Measurements from ENCODE around the gene HSPG2. TPM values are rescaled to one million over a fixed set of nuclear protein-coding genes. Genes with fewer than 3 reads are reported as not detected.

HSPG2 gene
- total RNA-seq, 1 donor from 2014 or later, result 197 TPM

DNA sequence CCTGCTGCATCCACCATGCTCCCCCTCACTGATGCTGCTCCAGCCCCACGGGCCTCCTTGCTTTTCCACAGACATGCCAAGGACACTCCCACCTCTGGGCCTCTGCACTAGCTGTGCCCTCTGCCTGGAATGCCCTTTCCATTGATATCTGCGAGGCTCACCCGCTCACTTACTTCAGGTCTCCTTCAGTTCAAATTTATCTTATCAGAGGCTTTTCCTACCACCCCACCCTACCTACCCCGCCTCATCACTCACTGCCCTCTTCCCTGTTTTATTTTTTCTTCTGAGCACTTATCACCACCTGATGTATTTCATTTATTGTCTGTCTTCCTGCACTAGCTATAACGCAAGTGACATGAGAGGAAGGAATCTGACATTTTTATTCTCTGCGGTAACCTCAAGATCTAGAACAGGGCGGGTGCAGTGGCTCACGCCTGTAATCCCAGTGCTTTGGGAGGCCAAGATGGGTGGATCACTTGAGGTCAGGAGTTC lies 7.0 kb downstream of the HSPG2 start:
- Mint-ChIP-seq H3K36me3 (ENCODE audit: unreplicated experiment) (peaks cover 4% of the 10 kb centered on the region), H3K27me3 (ENCODE audit: unreplicated experiment) (no peaks in the 10 kb centered on the region), H3K27ac (ENCODE audit: unreplicated experiment) (peak overlapping the region; percentile 81), H3K9me3 (ENCODE audit: unreplicated experiment) (no peaks in the 10 kb centered on the region), H3K4me3 (ENCODE audit: unreplicated experiment) (no peak overlapping the region), H3K4me1 (ENCODE audit: unreplicated experiment) (peaks cover 78% of the 10 kb centered on the region)
- TF ChIP-seq, protein P1, sequence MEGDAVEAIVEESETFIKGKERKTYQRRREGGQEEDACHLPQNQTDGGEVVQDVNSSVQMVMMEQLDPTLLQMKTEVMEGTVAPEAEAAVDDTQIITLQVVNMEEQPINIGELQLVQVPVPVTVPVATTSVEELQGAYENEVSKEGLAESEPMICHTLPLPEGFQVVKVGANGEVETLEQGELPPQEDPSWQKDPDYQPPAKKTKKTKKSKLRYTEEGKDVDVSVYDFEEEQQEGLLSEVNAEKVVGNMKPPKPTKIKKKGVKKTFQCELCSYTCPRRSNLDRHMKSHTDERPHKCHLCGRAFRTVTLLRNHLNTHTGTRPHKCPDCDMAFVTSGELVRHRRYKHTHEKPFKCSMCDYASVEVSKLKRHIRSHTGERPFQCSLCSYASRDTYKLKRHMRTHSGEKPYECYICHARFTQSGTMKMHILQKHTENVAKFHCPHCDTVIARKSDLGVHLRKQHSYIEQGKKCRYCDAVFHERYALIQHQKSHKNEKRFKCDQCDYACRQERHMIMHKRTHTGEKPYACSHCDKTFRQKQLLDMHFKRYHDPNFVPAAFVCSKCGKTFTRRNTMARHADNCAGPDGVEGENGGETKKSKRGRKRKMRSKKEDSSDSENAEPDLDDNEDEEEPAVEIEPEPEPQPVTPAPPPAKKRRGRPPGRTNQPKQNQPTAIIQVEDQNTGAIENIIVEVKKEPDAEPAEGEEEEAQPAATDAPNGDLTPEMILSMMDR (IDR thresholded peaks at IDR 0.05), result no peak
- DNase-seq (ENCODE audit: extremely low spot score, unreplicated experiment), result no peak

DNA sequence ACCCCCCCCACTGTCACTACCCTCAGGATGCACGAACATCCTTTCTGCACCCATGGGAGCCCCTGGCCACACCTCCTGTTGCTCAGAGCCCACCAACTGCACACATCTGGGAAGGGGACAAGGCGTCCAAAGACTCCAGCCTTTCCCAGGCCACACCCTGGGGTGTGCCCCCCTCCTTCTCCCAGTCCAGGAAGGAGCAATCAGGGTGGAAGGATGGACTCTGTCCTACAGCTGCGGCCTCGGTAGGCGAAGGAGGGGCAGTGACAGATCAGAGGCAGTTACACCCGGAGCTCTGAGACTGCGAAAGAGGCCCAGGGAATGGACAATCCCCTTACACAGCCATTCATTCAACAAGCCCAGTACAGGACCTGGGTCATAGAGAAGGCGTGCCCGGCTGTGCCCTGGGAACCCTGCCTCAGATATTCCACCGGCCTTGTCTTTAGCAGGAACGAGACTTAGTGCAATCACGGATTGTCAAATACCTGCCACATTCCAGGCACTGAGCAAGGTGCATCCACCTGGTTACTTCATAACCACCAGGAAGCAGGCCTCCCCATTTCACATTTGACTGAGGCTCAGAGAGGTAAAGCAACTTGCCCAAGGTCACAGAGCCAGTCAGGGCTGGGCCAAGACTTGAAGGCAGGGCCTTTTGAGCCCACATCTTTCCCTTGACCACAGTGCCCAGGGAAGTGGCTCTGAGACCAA lies 9.4 kb downstream of the HSPG2 start:
- Mint-ChIP-seq H3K27me3 (ENCODE audit: unreplicated experiment) (no peaks in the 10 kb centered on the region), H3K9me3 (ENCODE audit: unreplicated experiment) (no peaks in the 10 kb centered on the region), H3K4me3 (ENCODE audit: unreplicated experiment) (no peak overlapping the region), H3K36me3 (ENCODE audit: unreplicated experiment) (peaks cover 5% of the 10 kb centered on the region), H3K4me1 (ENCODE audit: unreplicated experiment) (peaks cover 69% of the 10 kb centered on the region), H3K27ac (ENCODE audit: unreplicated experiment) (peak overlapping the region; percentile 89)
- DNase-seq (ENCODE audit: extremely low spot score, unreplicated experiment), result no peak
- TF ChIP-seq, protein P1 (IDR thresholded peaks at IDR 0.05), result no peak

DNA sequence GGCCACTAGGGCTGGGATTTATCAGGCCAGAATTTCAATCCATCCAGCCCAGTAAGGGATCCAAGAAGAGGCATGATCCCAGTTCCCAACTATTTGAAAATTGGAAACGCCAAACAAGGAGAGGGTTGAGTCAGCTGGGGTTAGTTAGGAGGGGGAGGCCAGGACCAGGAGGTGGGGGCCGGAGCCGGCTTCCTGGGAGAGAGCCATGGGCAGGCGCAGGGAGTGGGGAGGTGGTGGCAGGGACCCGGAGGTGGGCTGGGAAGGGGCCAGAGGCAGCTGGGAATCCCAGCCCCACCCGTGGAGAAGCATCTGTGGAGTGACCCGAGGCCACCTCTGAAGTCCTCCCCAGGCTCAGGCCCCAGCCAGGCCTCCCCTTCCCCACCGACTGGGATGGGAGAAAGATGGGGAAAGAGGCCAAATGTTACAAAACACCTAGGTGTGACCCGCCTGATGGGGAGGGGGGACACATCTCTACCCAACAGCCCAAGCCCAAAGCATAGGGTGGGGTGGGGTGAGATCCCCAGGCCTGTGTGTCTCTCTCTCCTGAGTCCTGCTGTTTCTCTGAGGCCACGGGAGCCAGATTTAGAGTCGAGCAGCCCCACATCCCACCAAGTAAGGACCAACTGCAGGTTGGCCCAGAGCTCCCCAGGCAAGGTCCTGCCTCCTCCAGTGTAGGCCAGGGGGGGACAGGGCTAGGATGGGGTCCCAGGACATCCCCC lies 10.1 kb downstream of the HSPG2 start:
- Mint-ChIP-seq H3K9me3 (ENCODE audit: unreplicated experiment) (no peaks in the 10 kb centered on the region), H3K27ac (ENCODE audit: unreplicated experiment) (peak overlapping the region; percentile 89), H3K4me1 (ENCODE audit: unreplicated experiment) (peaks cover 66% of the 10 kb centered on the region), H3K4me3 (ENCODE audit: unreplicated experiment) (no peak overlapping the region), H3K27me3 (ENCODE audit: unreplicated experiment) (no peaks in the 10 kb centered on the region), H3K36me3 (ENCODE audit: unreplicated experiment) (peaks cover 5% of the 10 kb centered on the region)
- DNase-seq (ENCODE audit: extremely low spot score, unreplicated experiment), result no peak
- TF ChIP-seq, protein P1 (IDR thresholded peaks at IDR 0.05), result no peak

DNA sequence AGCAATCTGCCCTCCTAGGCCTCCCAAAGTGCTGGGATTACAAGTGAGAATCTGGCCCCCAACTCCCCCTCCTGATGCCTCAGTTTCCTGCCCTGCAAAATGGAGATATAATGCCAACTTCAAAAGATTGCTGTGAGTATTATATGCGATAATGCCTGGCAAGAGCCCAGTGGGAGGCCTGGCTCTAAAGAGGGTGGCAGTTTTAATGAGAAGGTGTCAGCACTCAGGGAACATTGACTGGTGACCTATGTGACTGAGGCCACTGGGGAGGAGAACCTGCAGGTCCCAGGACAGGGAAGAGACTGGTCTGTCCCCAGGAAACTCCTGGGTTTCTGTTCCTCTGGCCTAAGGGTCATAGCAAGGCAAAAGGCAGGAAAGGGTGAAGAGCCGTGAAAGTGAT lies 11.0 kb downstream of the HSPG2 start:
- Mint-ChIP-seq H3K27me3 (ENCODE audit: unreplicated experiment) (no peaks in the 10 kb centered on the region), H3K36me3 (ENCODE audit: unreplicated experiment) (peaks cover 5% of the 10 kb centered on the region), H3K4me3 (ENCODE audit: unreplicated experiment) (no peak overlapping the region), H3K4me1 (ENCODE audit: unreplicated experiment) (peaks cover 66% of the 10 kb centered on the region), H3K27ac (ENCODE audit: unreplicated experiment) (peak overlapping the region; percentile 89), H3K9me3 (ENCODE audit: unreplicated experiment) (no peaks in the 10 kb centered on the region)
- TF ChIP-seq, protein P1 (IDR thresholded peaks at IDR 0.05), result no peak
- DNase-seq (ENCODE audit: extremely low spot score, unreplicated experiment), result no peak

DNA sequence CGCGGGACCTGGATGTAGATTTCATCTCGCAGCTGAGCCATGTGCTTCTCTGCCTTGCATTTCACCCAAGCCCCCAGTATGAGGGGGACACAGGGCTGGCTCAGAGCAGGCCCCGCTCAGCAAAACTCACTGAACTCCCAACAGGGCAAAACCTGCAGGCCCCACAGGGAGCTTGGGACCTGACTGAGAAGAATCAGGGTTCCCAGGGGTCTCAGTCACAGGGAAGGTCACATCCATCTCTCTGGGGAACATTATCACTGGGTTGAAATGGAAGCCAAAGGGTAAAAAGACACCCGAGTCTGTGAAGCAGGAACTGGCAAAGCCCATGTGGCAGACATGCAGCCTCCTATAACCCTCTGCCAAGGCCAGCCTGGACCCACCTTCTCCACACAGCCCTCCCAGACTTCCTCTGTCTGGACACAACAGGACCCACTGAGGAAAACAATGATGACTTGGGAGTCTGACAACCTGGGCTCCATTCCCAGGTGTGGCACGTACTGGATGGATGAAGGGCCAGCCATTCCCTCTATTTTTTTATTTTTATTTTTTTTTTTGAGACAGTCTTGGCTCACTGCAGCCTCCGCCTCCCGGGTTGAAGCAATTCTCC lies 11.7 kb downstream of the HSPG2 start:
- Mint-ChIP-seq H3K4me3 (ENCODE audit: unreplicated experiment) (no peak overlapping the region), H3K9me3 (ENCODE audit: unreplicated experiment) (no peaks in the 10 kb centered on the region), H3K4me1 (ENCODE audit: unreplicated experiment) (peaks cover 66% of the 10 kb centered on the region), H3K36me3 (ENCODE audit: unreplicated experiment) (peaks cover 5% of the 10 kb centered on the region), H3K27me3 (ENCODE audit: unreplicated experiment) (no peaks in the 10 kb centered on the region), H3K27ac (ENCODE audit: unreplicated experiment) (no peak overlapping the region)
- TF ChIP-seq, protein P1 (IDR thresholded peaks at IDR 0.05), result no peak
- no peak for DNase-seq (ENCODE audit: extremely low spot score, unreplicated experiment)
